ENCODE data around the gene VAMP8. TPM values are rescaled to one million over a fixed set of nuclear protein-coding genes. Genes with fewer than 3 reads are reported as not detected.

VAMP8 gene
- total and polyA plus RNA-seq, 4 experiments from 2014 or later = 98.5 to 612 (median 254) TPM

DNA sequence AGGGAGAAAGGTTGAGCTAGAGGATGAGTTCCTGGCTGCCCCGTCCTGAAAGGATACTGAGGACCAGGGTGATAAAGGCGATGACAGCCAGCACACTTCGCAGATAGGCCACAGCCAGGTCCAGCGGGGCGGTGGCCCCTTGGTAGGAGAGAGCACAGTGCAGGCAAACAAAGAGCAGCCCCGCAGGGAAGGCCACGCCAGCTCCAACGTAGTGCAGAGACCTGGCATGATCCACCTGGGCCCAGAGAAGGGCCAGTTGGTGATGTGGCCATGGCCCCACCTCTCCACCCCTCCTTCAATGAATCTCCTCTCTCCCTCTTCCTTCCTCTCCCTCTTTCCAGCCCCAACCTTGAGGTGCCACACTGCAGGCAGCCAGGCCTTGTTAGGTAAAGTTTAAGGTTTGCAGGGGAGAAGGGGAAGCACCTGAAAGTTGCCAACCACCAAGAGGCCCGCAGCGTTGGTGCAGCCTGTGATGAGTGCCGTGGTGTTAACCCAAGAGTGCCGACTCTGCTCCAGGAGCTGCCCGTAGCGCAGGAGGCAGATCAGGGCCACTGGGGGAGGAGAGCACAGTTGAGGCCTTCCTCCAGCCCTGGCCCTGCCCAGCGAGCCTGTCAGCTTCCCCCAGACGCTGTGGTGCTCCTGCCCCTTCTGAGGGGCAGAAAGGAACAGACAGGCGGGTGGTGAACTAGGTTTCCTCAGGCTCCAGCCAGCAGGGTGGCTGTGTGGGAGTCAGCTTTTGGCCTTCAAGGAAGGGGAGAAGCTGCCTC lies 22.3 kb downstream of the VAMP8 start:
- Mint-ChIP-seq H3K27me3 (no peaks in the 10 kb centered on the region), H3K4me3 (peak overlapping the region in 2 of 8 donors; percentile 30 to 41), H3K36me3 (peaks cover 0 to 38% of the 10 kb centered on the region in 2 donors), H3K27ac (peak overlapping the region in 4 of 7 donors; percentile 36 to 75 (median 72)), H3K9me3 (peaks cover 0 to 3% (median 0%) of the 10 kb centered on the region in 8 donors), H3K4me1 (peaks cover 23 to 66% (median 42%) of the 10 kb centered on the region in 4 donors)
- peaks cover 45% of the 10 kb centered on the region for H3K4me1 ChIP-seq (ENCODE audit: insufficient read depth, low read length)
- CTCF ChIA-PET (ENCODE audit: partially characterized antibody) = interaction anchor here (1.3 to 2.1 kb wide), 2 partner anchors 9 to 37 kb away, joined by 3 to 8 read pairs; no protein-coding TSS in a partner anchor
- POLR2A ChIA-PET (ENCODE audit: partially characterized antibody) = interaction anchor here (1.6 to 8.8 kb wide), 7 partner anchors 7 to 61 kb away, joined by 5 to 86 read pairs (median 6); partner anchors contain the start of genes C2orf68, GGCX, MAT2A and USP39
- DNase-seq = no peak
- H3K36me3 ChIP-seq (ENCODE audit: insufficient read depth, low read length) = peaks cover 11% of the 10 kb centered on the region
- H3K27ac ChIP-seq (ENCODE audit: low read depth, low read length) = no peak overlapping the region
- H3K9me3 ChIP-seq (ENCODE audit: control insufficient read depth in 1 of 2, low read length in 2 of 2) = no peaks in the 10 kb centered on the region
- intact Hi-C loops (cut with micrococcal nuclease) = loop anchor here (5.0 kb wide), 2 partner anchors 162 to 843 kb away; partner anchors contain the start of gene KDM3A
- H3K4me3 ChIP-seq (ENCODE audit: low read length in 2 of 2) = no peak overlapping the region
- no peaks in the 10 kb centered on the region for H3K27me3 ChIP-seq (ENCODE audit: insufficient read depth, low read length)

DNA sequence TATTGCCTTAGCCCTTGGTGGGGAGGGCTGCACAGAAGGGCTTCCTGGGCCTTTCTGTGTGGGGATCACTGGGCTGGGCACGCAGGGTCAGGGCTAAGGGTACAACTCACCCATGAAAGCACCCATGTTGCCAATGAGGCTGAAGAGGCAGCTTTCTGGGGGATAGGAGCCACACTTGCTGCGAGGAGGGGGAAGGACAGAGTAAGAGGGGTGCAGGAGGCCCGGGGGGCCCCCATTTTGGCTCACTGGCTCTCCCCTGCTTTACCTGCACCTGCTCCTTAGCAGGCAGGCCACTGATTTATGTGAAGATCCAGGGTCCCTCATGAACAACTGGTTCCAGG lies 22.8 kb downstream of the VAMP8 start:
- Mint-ChIP-seq H3K36me3 (peaks cover 0 to 36% of the 10 kb centered on the region in 2 donors), H3K27ac (peak overlapping the region in 3 of 7 donors; percentile 51 to 85 (median 75)), H3K27me3 (no peaks in the 10 kb centered on the region), H3K9me3 (peaks cover 0 to 3% (median 0%) of the 10 kb centered on the region in 8 donors), H3K4me3 (peak overlapping the region in 3 of 8 donors; percentile 30 to 49 (median 41)), H3K4me1 (peaks cover 23 to 60% (median 43%) of the 10 kb centered on the region in 4 donors)
- no peaks in the 10 kb centered on the region for H3K9me3 ChIP-seq (ENCODE audit: control insufficient read depth in 1 of 2, low read length in 2 of 2)
- H3K36me3 ChIP-seq (ENCODE audit: insufficient read depth, low read length) = peaks cover 11% of the 10 kb centered on the region
- intact Hi-C loops (cut with micrococcal nuclease) = loop anchor here (5.0 kb wide), 1 partner anchor 842 kb away; the partner anchor contains the start of gene KDM3A
- no peak for DNase-seq
- H3K27me3 ChIP-seq (ENCODE audit: insufficient read depth, low read length) = no peaks in the 10 kb centered on the region
- CTCF ChIA-PET (ENCODE audit: partially characterized antibody) = interaction anchor here (0.9 to 2.1 kb wide), 3 partner anchors 8 to 37 kb away, joined by 3 to 8 read pairs (median 3); no protein-coding TSS in a partner anchor
- peaks cover 46% of the 10 kb centered on the region for H3K4me1 ChIP-seq (ENCODE audit: insufficient read depth, low read length)
- POLR2A ChIA-PET (ENCODE audit: partially characterized antibody) = interaction anchor here (1.6 to 8.8 kb wide), 6 partner anchors 8 to 61 kb away, joined by 5 to 86 read pairs (median 6); partner anchors contain the start of genes C2orf68, GGCX, MAT2A and USP39
- H3K27ac ChIP-seq (ENCODE audit: low read depth, low read length) = no peak overlapping the region
- no peak overlapping the region for H3K4me3 ChIP-seq (ENCODE audit: low read length in 2 of 2)

DNA sequence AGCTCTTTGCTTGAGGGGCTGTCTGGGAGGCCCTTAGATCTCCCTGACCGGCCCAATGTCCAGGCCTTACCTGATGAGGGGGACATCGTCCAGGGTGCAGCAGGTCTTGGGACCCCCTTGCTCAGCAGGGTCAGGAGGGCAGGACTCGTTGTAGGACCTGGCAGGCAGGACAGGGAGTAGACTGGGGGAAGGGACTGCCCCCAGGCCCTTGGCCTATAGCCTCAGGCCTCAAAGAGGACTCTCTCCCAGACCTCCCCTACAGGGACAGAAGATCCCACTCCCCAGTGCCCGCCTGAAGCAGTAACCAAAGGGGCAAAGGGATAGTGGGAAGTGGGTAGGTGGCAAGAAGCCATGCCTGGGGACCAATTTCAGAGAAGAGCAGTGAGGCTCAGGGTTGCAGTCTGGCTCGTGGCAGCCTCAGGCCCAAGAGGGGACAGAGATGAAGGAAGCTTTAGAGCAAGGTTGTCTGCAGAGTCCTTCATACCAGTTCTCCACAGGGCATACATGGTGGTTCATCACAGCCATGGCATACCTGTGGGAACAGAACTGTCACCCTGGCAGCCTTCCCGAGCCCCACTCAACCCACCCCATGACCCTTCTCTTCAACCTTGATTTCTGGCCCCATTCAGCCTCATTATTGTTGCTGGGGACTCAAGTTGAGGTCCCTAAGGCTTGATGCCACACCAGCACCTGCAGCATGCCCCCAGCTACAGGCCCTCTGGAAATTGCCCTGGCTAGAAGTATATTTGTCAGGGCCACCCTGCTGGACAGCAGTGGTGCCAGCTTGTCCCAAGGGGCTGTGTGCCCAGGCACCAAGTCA lies 23.8 kb downstream of the VAMP8 start:
- peaks cover 20 to 58% (median 42%) of the 10 kb centered on the region in 4 donors for H3K4me1 Mint-ChIP-seq
- Histone ChIP-seq H3K4me1 (ENCODE audit: insufficient read depth, low read length) (peaks cover 43% of the 10 kb centered on the region), H3K4me3 (ENCODE audit: low read length in 2 of 2) (no peak overlapping the region), H3K9me3 (ENCODE audit: control insufficient read depth in 1 of 2, low read length in 2 of 2) (no peaks in the 10 kb centered on the region), H3K27me3 (ENCODE audit: insufficient read depth, low read length) (no peaks in the 10 kb centered on the region), H3K27ac (ENCODE audit: low read depth, low read length) (peak overlapping the region; percentile 62), H3K36me3 (ENCODE audit: insufficient read depth, low read length) (peaks cover 11% of the 10 kb centered on the region)
- H3K27me3 Mint-ChIP-seq = no peaks in the 10 kb centered on the region
- ChIA-PET POLR2A (ENCODE audit: partially characterized antibody) (interaction anchor here (0.9 to 8.8 kb wide), 8 partner anchors 8 to 62 kb away, joined by 3 to 86 read pairs (median 7); partner anchors contain the start of genes C2orf68, GGCX, MAT2A and USP39), CTCF (ENCODE audit: partially characterized antibody) (interaction anchor here (0.9 to 2.1 kb wide), 2 partner anchors 11 to 36 kb away, joined by 3 to 8 read pairs; no protein-coding TSS in a partner anchor)
- H3K27ac Mint-ChIP-seq = peak overlapping the region; percentile 53 to 96 (median 89)
- no peak for DNase-seq
- peak overlapping the region; percentile 81 to 94 (median 88) for H3K4me3 Mint-ChIP-seq
- peaks cover 0 to 26% of the 10 kb centered on the region in 2 donors for H3K36me3 Mint-ChIP-seq
- H3K9me3 Mint-ChIP-seq = peaks cover 0 to 2% (median 0%) of the 10 kb centered on the region in 8 donors
- intact Hi-C loops (cut with micrococcal nuclease) = loop anchor here (5.0 kb wide), 1 partner anchor 841 kb away; the partner anchor contains the start of gene KDM3A

DNA sequence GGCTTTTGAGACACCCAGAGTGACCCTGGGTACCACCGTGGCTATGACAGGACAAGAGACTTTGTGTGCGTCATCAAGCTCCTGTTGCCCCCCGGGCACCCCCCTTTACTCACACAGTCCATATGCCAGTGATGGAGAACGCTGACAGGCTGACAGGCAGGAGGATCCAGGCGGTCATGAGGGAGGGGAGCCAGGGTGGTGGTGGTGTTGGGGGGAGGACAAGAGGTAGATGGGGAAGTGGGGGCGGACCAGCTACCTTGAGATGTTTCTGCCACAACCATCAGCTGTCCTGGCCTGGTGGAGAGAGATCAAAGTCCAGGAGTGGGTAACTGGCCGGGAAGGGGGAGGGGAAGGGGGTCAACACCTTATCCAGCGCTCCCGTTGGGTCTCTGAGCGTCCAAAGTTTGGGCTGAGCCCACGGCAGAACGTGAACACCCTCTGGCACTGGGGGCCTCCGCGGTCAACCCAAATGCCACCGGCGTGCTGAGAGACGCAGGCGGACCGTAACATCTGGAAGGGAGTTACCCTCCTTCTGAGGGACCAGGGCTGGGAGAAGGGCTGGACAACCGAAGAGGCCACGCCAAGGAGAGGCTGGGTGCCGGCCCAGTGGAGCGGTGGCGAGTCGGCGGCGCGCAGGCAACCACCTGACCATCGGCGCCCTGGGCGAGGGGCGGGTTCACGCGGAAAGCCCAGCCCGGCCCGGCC lies 24.5 kb downstream of the VAMP8 start:
- CTCF ChIA-PET (ENCODE audit: partially characterized antibody) = interaction anchor here (0.7 kb wide), 1 partner anchor 181 kb away, joined by 3 read pairs; no protein-coding TSS in a partner anchor
- Histone ChIP-seq H3K9me3 (ENCODE audit: control insufficient read depth in 1 of 2, low read length in 2 of 2) (no peaks in the 10 kb centered on the region), H3K27me3 (ENCODE audit: insufficient read depth, low read length) (no peaks in the 10 kb centered on the region), H3K4me3 (ENCODE audit: low read length in 2 of 2) (peak overlapping the region in 1 of 2 donors; percentile 66), H3K4me1 (ENCODE audit: insufficient read depth, low read length) (peaks cover 35% of the 10 kb centered on the region), H3K36me3 (ENCODE audit: insufficient read depth, low read length) (peaks cover 11% of the 10 kb centered on the region), H3K27ac (ENCODE audit: low read depth, low read length) (peak overlapping the region; percentile 62)
- intact Hi-C loops (cut with micrococcal nuclease) = loop anchor here (1.0 to 5.0 kb wide), 4 partner anchors 10 to 840 kb away; partner anchors contain the start of genes C2orf68, GGCX and KDM3A
- H3K27ac Mint-ChIP-seq = peak overlapping the region; percentile 75 to 96 (median 90)
- POLR2A ChIA-PET (ENCODE audit: partially characterized antibody) = interaction anchor here (0.7 to 8.8 kb wide), 14 partner anchors 9 to 274 kb away, joined by 3 to 86 read pairs (median 6); partner anchors contain the start of genes C2orf68, GGCX, MAT2A and TGOLN2
- no peaks in the 10 kb centered on the region for H3K27me3 Mint-ChIP-seq
- peaks cover 14 to 52% (median 37%) of the 10 kb centered on the region in 4 donors for H3K4me1 Mint-ChIP-seq
- DNase-seq = peak in 1 of 5 donors; percentile 37
- peaks cover 0 to 2% (median 0%) of the 10 kb centered on the region in 8 donors for H3K9me3 Mint-ChIP-seq
- peaks cover 0 to 24% of the 10 kb centered on the region in 2 donors for H3K36me3 Mint-ChIP-seq
- peak overlapping the region; percentile 81 to 94 (median 88) for H3K4me3 Mint-ChIP-seq

DNA sequence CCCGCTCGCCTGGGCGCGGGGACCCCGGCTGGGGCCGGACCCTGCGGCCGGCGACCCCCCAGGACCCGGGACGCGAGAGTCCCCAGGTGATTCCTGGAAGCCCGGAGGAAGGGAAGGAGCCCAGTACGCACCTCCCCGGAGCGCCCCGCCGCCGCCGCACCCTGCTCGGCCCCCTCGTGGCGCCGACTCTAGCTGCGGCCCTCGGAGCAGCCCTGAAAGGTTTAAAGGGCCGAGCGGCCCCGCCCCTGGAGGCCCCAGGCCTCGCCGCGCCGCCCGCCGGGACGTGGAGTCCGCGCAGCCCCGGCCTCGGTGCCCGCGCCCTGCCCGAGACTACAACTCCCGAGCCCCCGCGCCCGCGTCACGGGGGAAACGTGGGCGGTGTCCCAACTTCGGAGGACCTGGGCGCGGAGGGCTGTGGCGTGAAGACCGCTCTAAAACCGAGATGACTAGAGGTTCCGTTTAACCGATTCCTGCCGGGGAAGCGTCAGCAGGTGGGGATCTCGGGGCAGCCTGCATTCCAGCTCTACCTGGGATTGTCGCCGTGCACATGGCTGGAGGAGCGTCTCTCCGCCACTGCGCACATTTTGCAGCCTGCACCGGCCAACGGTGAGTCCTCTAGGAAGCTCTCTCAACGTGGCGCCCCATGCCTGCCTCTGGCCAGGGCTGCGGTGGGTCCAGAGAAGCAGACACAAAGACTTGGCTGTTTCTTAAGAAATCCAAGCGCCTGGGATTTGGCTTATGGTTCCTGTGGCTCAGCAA lies 25.3 kb downstream of the VAMP8 start, which contains the start of gene TMEM150A:
Gene TMEM150A, minus strand, starts transcription at position 223 of the 759 bp plus-strand sequence. CDS start 750 bp downstream, outside the sequence.
- Mint-ChIP-seq H3K27me3 (no peaks in the 10 kb centered on the region), H3K9me3 (peaks cover 0 to 2% (median 0%) of the 10 kb centered on the region in 8 donors), H3K4me3 (peak within 1 kb of the TSS; percentile 88 to 94 (median 90)), H3K4me1 (peaks cover 14 to 49% (median 34%) of the 10 kb centered on the region in 4 donors), H3K27ac (peak within 1 kb of the TSS; percentile 82 to 96 (median 90)), H3K36me3 (peaks cover 1 to 22% of the 10 kb centered on the region in 2 donors)
- CTCF ChIA-PET (ENCODE audit: partially characterized antibody) = interaction anchor here (0.7 to 1.6 kb wide), 5 partner anchors 9 to 183 kb away, joined by 3 to 6 read pairs (median 3); partner anchors contain the start of genes C2orf68 and GGCX
- intact Hi-C loops (cut with micrococcal nuclease) = loop anchor here (1.0 to 5.0 kb wide), 5 partner anchors 7 to 840 kb away; partner anchors contain the start of genes C2orf68, GGCX, KDM3A and RNF181
- POLR2A ChIA-PET (ENCODE audit: partially characterized antibody) = interaction anchor here (0.7 to 8.8 kb wide), 14 partner anchors 8 to 275 kb away, joined by 3 to 86 read pairs (median 6); partner anchors contain the start of genes C2orf68, GGCX, MAT2A and TGOLN2
- DNase-seq = peak; percentile 81 to 85 (median 82)
- no peaks in the 10 kb centered on the region for H3K9me3 ChIP-seq (ENCODE audit: control insufficient read depth in 1 of 2, low read length in 2 of 2)
- H3K4me3 ChIP-seq (ENCODE audit: low read length in 2 of 2) = peak within 1 kb of the TSS; percentile 66 to 95
- no peaks in the 10 kb centered on the region for H3K27me3 ChIP-seq (ENCODE audit: insufficient read depth, low read length)
- H3K27ac ChIP-seq (ENCODE audit: low read depth, low read length) = peak within 1 kb of the TSS; percentile 62
- H3K4me1 ChIP-seq (ENCODE audit: insufficient read depth, low read length) = peaks cover 28% of the 10 kb centered on the region
- H3K36me3 ChIP-seq (ENCODE audit: insufficient read depth, low read length) = peaks cover 10% of the 10 kb centered on the region
